Loucy (cell line): ENCODE data around the gene RCL1.

Experiments used
- H2AFZ ChIP-seq: fragments of 200-600 bp; sonication (generic); 2 replicates; pipeline ENCODE4 v1.6.0; 2016; ENCODE audit warnings: antibody characterized with exemption, mild to moderate bottlenecking, low read length, moderate library complexity
- H3F3A ChIP-seq: fragments of 200-600 bp; 2 replicates; pipeline ENCODE4 v1.6.0; 2016; ENCODE audit warnings: antibody characterized with exemption, low read depth, mild to moderate bottlenecking
- H3K27me3 ChIP-seq: fragments of 200-600 bp; sonication (generic); 2 replicates; pipeline ENCODE4 v1.6.1; 2014; ENCODE audit warnings: low read length, mild to moderate bottlenecking; ENCODE audit not compliant: insufficient read depth, poor library complexity, severe bottlenecking
- H3K36me3 ChIP-seq: fragments of 200-600 bp; sonication (generic); 2 replicates; pipeline ENCODE4 v1.6.1; 2016; ENCODE audit warnings: low read length; ENCODE audit not compliant: insufficient read depth
- H3K4me1 ChIP-seq: fragments of 200-600 bp; sonication (generic); 2 replicates; pipeline ENCODE4 v1.5.1; 2014; ENCODE audit warnings: low read length, mild to moderate bottlenecking; ENCODE audit not compliant: insufficient read depth, poor library complexity, severe bottlenecking
- H3K4me2 ChIP-seq: fragments of 200-600 bp; sonication (generic); 2 replicates; pipeline ENCODE4 v1.6.0; 2014; ENCODE audit warnings: antibody characterized with exemption, low read length, low read depth, mild to moderate bottlenecking; ENCODE audit not compliant: poor library complexity, severe bottlenecking
- H3K4me3 ChIP-seq: fragments of 200-600 bp; sonication (generic); 2 replicates; pipeline ENCODE4 v1.5.1; 2014; ENCODE audit warnings: low read length, mild to moderate bottlenecking, mixed read lengths; ENCODE audit not compliant: poor library complexity, severe bottlenecking
- H3K79me2 ChIP-seq: fragments of 200-600 bp; sonication (generic); 2 replicates; pipeline ENCODE4 v1.6.1; 2014; ENCODE audit warnings: low read length; ENCODE audit not compliant: insufficient read depth
- H3K9ac ChIP-seq: fragments of 200-600 bp; sonication (generic); 2 replicates; pipeline ENCODE4 v1.6.0; 2014; ENCODE audit warnings: mild to moderate bottlenecking, low read depth, low read length, moderate library complexity; ENCODE audit not compliant: poor library complexity, severe bottlenecking
- H3K9me2 ChIP-seq: fragments of 200-600 bp; sonication (generic); replicated peaks from 2 replicates; pipeline ENCODE4 v1.6.1; 2016; ENCODE audit warnings: low read depth, low read length, mixed read lengths
- H3K9me3 ChIP-seq: fragments of 200-600 bp; sonication (generic); 2 replicates; pipeline ENCODE4 v1.6.1; 2014; ENCODE audit warnings: mild to moderate bottlenecking, antibody characterized with exemption, low read length, low read depth; ENCODE audit not compliant: insufficient read depth
- H4K20me1 ChIP-seq: fragments of 200-600 bp; sonication (generic); 2 replicates; pipeline ENCODE4 v1.6.0; 2014; ENCODE audit warnings: antibody characterized with exemption, low read length, mild to moderate bottlenecking; ENCODE audit not compliant: insufficient read depth, poor library complexity, severe bottlenecking
- EZH2phosphoT487 ChIP-seq: fragments of 200-600 bp; IDR thresholded peaks from 2 replicates; pipeline ENCODE4 v1.6.1; 2018; ENCODE audit warnings: antibody characterized with exemption, mild to moderate bottlenecking, moderate library complexity, borderline replicate concordance
- TF ChIP-seq, protein P1 (sequence below): fragments of 200-600 bp; sonication (generic); conservative IDR thresholded peaks from 2 replicates; pipeline ENCODE4 v1.5.1; 2014; ENCODE audit warnings: mild to moderate bottlenecking, antibody characterized with exemption, low read length

Gene RCL1

DNA sequence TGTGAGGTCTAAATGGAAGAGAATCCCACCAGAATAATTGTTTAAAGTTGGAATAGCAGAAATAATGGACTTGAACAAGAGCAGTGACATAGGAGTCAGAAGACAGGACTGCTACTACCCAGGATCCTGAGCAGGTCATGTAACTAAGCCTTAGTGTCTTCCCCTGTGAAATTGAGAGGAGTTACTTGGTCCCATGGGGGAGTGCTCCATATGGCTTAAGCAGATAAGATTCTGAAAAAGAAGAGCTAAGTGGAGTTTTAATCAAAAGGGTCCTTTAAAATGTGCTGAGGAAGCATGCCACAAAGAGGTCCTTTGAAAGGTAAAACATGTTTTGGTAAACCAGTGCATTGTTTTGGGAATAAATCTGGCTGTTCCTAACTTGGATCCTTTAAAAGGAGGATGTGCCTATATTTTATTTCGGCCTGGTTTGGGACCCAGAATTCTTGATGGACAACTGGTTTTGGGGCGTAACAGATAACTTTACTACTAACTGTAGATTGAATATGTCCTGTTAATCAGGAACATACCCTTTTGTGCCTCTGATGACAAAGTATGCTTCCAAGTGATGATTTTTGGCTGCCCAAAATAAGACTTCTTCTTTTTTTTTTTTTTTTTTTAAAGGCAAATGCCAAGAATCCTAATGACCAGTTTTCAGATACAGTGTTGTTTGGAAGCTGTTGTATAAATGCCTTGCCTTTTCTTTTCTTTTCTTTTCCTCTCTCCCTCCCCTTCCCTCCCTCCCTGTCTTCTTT, 5.7 kb downstream of the RCL1 start:
- Histone ChIP-seq H3K9me3 (no peaks in the 10 kb centered on the region), H3K9me2 (no peaks in the 10 kb centered on the region), H3F3A (no peaks in the 10 kb centered on the region), H3K4me3 (peak overlapping the region; percentile 14), H3K4me1 (peaks cover 28% of the 10 kb centered on the region), H3K4me2 (peak overlapping the region; percentile 46), H4K20me1 (peaks cover 37% of the 10 kb centered on the region), H3K27me3 (no peaks in the 10 kb centered on the region), H3K79me2 (peaks cover 84% of the 10 kb centered on the region), H3K36me3 (no peaks in the 10 kb centered on the region), H3K9ac (no peak overlapping the region), H2AFZ (no peak overlapping the region)
- no peak for TF ChIP-seq EZH2phosphoT487
- TF ChIP-seq, protein P1, sequence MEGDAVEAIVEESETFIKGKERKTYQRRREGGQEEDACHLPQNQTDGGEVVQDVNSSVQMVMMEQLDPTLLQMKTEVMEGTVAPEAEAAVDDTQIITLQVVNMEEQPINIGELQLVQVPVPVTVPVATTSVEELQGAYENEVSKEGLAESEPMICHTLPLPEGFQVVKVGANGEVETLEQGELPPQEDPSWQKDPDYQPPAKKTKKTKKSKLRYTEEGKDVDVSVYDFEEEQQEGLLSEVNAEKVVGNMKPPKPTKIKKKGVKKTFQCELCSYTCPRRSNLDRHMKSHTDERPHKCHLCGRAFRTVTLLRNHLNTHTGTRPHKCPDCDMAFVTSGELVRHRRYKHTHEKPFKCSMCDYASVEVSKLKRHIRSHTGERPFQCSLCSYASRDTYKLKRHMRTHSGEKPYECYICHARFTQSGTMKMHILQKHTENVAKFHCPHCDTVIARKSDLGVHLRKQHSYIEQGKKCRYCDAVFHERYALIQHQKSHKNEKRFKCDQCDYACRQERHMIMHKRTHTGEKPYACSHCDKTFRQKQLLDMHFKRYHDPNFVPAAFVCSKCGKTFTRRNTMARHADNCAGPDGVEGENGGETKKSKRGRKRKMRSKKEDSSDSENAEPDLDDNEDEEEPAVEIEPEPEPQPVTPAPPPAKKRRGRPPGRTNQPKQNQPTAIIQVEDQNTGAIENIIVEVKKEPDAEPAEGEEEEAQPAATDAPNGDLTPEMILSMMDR = no peak

DNA sequence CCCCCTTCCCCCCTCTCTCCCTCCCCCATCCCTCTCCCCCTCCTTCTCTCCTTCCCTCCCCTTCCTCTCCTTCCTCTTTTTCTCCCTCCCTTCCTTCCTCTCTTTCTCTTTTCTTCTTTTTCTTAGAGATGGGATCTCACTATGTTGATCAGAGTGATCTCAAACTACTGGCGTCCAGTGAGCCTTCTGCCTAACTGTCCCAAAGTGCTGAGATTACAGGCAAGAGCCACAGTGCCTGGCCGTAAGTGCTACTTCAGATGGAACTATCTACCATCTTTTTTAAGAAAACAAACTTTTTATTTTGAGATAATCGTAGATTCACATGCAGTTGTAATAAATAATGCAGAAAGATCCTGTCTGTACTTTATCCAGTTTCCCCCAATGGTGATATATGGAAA, 6.3 kb downstream of the RCL1 start:
- TF ChIP-seq, protein P1 = no peak
- H3K79me2 ChIP-seq = peaks cover 83% of the 10 kb centered on the region
- no peak overlapping the region for H2AFZ ChIP-seq
- no peak overlapping the region for H3K9ac ChIP-seq
- H3K9me3 ChIP-seq = no peaks in the 10 kb centered on the region
- no peaks in the 10 kb centered on the region for H3K9me2 ChIP-seq
- H3K4me1 ChIP-seq = peaks cover 23% of the 10 kb centered on the region
- no peaks in the 10 kb centered on the region for H3F3A ChIP-seq
- no peaks in the 10 kb centered on the region for H3K27me3 ChIP-seq
- H3K4me2 ChIP-seq = peak overlapping the region; percentile 23
- no peak overlapping the region for H3K4me3 ChIP-seq
- H3K36me3 ChIP-seq = no peaks in the 10 kb centered on the region
- peaks cover 32% of the 10 kb centered on the region for H4K20me1 ChIP-seq

DNA sequence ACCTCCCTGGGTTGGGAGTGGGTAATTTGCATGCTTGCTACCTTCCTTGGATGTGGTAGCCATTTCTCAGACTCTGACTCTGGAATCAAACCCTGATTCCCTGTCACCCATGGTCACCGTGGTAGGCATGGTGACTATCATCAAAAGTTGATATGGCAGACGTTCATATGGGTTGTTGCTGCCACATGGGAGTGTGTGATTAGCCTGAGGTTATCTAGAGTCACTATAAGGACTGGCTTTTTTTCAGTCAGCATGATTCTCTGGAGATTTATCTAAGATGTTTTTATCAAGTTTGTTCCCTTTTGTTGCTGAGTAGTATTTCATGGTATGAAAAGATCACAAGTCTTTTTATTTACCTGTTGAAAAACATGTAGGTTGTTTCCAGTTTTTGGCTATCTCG, 7.0 kb downstream of the RCL1 start:
- H3K36me3 ChIP-seq = no peaks in the 10 kb centered on the region
- no peaks in the 10 kb centered on the region for H3K9me3 ChIP-seq
- no peaks in the 10 kb centered on the region for H3F3A ChIP-seq
- peaks cover 17% of the 10 kb centered on the region for H3K4me1 ChIP-seq
- peaks cover 26% of the 10 kb centered on the region for H4K20me1 ChIP-seq
- H3K9ac ChIP-seq = no peak overlapping the region
- peaks cover 83% of the 10 kb centered on the region for H3K79me2 ChIP-seq
- TF ChIP-seq, protein P1 = no peak
- TF ChIP-seq EZH2phosphoT487 = no peak
- H3K9me2 ChIP-seq = no peaks in the 10 kb centered on the region
- no peak overlapping the region for H3K4me2 ChIP-seq
- no peaks in the 10 kb centered on the region for H3K27me3 ChIP-seq
- no peak overlapping the region for H3K4me3 ChIP-seq
- H2AFZ ChIP-seq = no peak overlapping the region
